GM18858 (cell line): ENCODE data around the gene H2BK1.

ENCODE experiments used
- ATAC-seq: cut with Tn5 transposase; IDR thresholded peaks from one replicate; pipeline ENCODE4 v1.9.1; 2021; ENCODE audit not compliant: unreplicated experiment

H2BK1 gene

GRCh38 chr7:151232917-151233701, 22.8 kb upstream of the H2BK1 start:
- ATAC-seq: no peak

GRCh38 chr7:151232091-151232916, 22.0 kb upstream of the H2BK1 start, which contains the start of gene CHPF2:
Gene CHPF2, plus strand, starts transcription at chr7:151232483. Its CDS starts 1,529 bp downstream, at chr7:151234012.
- peak; percentile 94 for ATAC-seq

GRCh38 chr7:151231080-151231479, 20.8 kb upstream of the H2BK1 start:
- ATAC-seq: no peak

- ATAC-seq: no peak
Measured at GRCh38 chr7:151229249-151229648, 19.0 kb upstream of the H2BK1 start.

GRCh38 chr7:151228024-151228866, 18.0 kb upstream of the H2BK1 start:
- ATAC-seq: no peak

- peak; percentile 99 for ATAC-seq
Measured at GRCh38 chr7:151226875-151227782, 16.8 kb upstream of the H2BK1 start, which contains the start of gene ABCF2. Gene ABCF2, minus strand, starts transcription at chr7:151227205. Its CDS starts 747 bp downstream, at chr7:151226458.

GRCh38 chr7:151226560-151226874, 16.2 kb upstream of the H2BK1 start:
- ATAC-seq: peak; percentile 1

- no peak for ATAC-seq
Measured at GRCh38 chr7:151225948-151226510, 15.7 kb upstream of the H2BK1 start.

GRCh38 chr7:151223728-151224127, 13.4 kb upstream of the H2BK1 start:
- no peak for ATAC-seq

- ATAC-seq: no peak
Measured at GRCh38 chr7:151218170-151218569, 7.9 kb upstream of the H2BK1 start.

- ATAC-seq: no peak
Measured at GRCh38 chr7:151215396-151215795, 5.1 kb upstream of the H2BK1 start.

- ATAC-seq: no peak
Measured at GRCh38 chr7:151213826-151214225, 3.5 kb upstream of the H2BK1 start.

- ATAC-seq: no peak
Measured at GRCh38 chr7:151212626-151213025, 2.3 kb upstream of the H2BK1 start.

- no peak for ATAC-seq
Measured at GRCh38 chr7:151211155-151211772, 976 bp upstream of the H2BK1 start.

GRCh38 chr7:151209588-151209987, 700 bp downstream of the H2BK1 start:
- no peak for ATAC-seq

GRCh38 chr7:151208253-151208862, 1.9 kb downstream of the H2BK1 start:
- ATAC-seq: no peak

GRCh38 chr7:151207804-151208203, 2.5 kb downstream of the H2BK1 start:
- no peak for ATAC-seq

- ATAC-seq: no peak
Measured at GRCh38 chr7:151207315-151207714, 3.0 kb downstream of the H2BK1 start.

- no peak for ATAC-seq
Measured at GRCh38 chr7:151206914-151207313, 3.4 kb downstream of the H2BK1 start.
